CD4-positive, alpha-beta T cell treated with Interferon gamma for 1 hour (primary cell): ENCODE measurements around the gene RPL9.
"Not testable (repeated sequence)": the region's sequence is repeated elsewhere in the genome, so short reads cannot be mapped to it uniquely, and the experiment has no call there.

Experiments used
- DNase-seq: peaks from one replicate; pipeline ENCODE4 v3.0.0-alpha.2; 2020

The RPL9 gene

GRCh38 chr4:39464886-39465501 lies 6.3 kb upstream of the RPL9 start:
- no peak for DNase-seq

GRCh38 chr4:39458161-39458504 lies 589 bp downstream of the RPL9 start:
- DNase-seq = not testable (repeated sequence)

GRCh38 chr4:39456946-39457763 lies 1.6 kb downstream of the RPL9 start:
- no peak for DNase-seq

- no peak for DNase-seq
These were observed 3.2 kb downstream of the RPL9 start for GRCh38 chr4:39455486-39455885.

- DNase-seq = no peak
These were observed 5.0 kb downstream of the RPL9 start for GRCh38 chr4:39453738-39454137.

GRCh38 chr4:39452860-39453587 lies 5.7 kb downstream of the RPL9 start:
- DNase-seq = no peak

- DNase-seq = no peak
These were observed 6.4 kb downstream of the RPL9 start for GRCh38 chr4:39452153-39452859.

- no peak for DNase-seq
These were observed 7.2 kb downstream of the RPL9 start for GRCh38 chr4:39451423-39452023.

- DNase-seq = no peak
These were observed 8.1 kb downstream of the RPL9 start for GRCh38 chr4:39450618-39451017.

- peak; percentile 83 for DNase-seq
These were observed 11.7 kb downstream of the RPL9 start for GRCh38 chr4:39446842-39447573.

GRCh38 chr4:39446483-39446841 lies 12.3 kb downstream of the RPL9 start:
- no peak for DNase-seq

GRCh38 chr4:39442998-39443397 lies 15.7 kb downstream of the RPL9 start:
- DNase-seq = no peak

- DNase-seq = no peak
These were observed 17.1 kb downstream of the RPL9 start for GRCh38 chr4:39441593-39441992.

- DNase-seq = no peak
These were observed 22.8 kb downstream of the RPL9 start for GRCh38 chr4:39435659-39436563.

- DNase-seq = no peak
These were observed 24.7 kb downstream of the RPL9 start for GRCh38 chr4:39433878-39434492.

GRCh38 chr4:39429476-39430334 lies 29.0 kb downstream of the RPL9 start:
- DNase-seq = no peak

GRCh38 chr4:39427520-39428114 lies 31.1 kb downstream of the RPL9 start:
- DNase-seq = no peak

- DNase-seq = no peak
These were observed 32.0 kb downstream of the RPL9 start for GRCh38 chr4:39426728-39427127.

- DNase-seq = not testable (repeated sequence)
These were observed 33.4 kb downstream of the RPL9 start for GRCh38 chr4:39425297-39425696.
